CD4-positive, alpha-beta T cell treated with Interleukin-17A for 4 hours (primary cell): ENCODE results near the gene CALHM2.

Source experiments
- DNase-seq: peaks from one replicate; pipeline ENCODE4 v3.0.0-alpha.2; 2020; ENCODE audit warnings: mixed read lengths

Gene CALHM2

DNA sequence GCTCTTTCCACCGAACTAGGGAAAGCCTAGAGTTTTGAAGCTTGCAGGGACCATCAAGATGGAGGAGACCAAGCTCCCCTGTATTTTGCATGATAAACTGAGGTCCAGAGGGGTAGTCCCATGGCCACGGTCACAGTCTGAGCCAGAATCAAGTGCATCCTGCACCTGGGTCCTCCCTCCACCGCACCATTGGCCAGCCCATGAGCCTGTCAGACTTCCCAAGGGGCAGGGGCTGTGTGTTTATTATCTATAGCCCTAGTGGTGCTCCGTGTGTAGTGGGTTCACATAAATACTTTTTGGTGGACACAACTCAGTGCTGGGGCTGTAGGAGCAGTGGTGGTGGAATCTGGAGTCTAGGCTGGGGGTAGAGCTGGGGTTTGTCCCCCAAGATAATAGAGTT, 23.3 kb upstream of the CALHM2 start:
- no peak for DNase-seq

GRCh38 chr10:103474077-103474476, 21.9 kb upstream of the CALHM2 start:
- no peak for DNase-seq

DNA sequence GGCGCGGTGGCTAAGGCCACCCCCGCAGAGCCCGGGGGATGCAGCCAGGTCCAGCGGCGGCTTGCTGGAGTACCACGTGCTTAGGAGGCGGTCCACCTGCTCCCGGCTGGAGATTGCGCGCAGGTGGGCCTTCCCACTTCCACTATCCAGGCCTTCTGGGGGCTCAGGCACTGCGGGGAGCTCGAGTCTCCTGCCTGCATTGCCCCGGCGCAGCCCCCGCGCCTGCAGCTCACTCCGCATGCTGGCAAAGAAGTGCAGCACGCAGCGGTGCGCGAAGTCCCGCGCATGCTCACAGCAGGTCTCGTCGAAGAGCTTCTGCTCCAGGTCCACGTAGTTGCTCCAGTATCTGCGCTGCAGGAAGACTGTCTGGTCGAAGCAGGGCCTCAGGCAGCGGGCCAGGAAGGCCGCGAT, 21.1 kb upstream of the CALHM2 start:
- DNase-seq, result no peak

- no peak for DNase-seq
These were observed 19.8 kb upstream of the CALHM2 start for GRCh38 chr10:103472005-103472404.

GRCh38 chr10:103470761-103471653, 18.8 kb upstream of the CALHM2 start:
- DNase-seq, result peak; percentile 83

DNA sequence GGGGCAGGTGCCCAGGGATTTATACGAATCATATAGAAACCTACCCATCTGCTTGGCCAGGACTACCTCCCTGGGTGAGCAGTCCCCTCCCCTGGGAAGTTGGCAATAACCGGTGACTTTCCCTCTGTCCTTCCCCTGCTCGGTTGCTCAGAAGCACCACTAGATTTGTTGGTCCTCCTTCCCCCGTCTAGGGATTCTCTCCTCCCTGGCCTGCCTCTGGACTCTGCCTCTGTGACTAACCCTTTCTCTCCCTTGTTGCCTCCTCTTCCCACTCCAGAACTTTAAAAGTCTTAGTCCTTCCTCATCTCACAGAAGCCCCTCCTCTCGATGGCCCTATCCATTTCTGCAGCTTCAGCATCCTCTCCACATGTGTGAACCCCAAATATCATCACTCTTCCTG, 17.0 kb upstream of the CALHM2 start:
- no peak for DNase-seq

GRCh38 chr10:103467406-103467805, 15.2 kb upstream of the CALHM2 start:
- DNase-seq, result no peak

DNA sequence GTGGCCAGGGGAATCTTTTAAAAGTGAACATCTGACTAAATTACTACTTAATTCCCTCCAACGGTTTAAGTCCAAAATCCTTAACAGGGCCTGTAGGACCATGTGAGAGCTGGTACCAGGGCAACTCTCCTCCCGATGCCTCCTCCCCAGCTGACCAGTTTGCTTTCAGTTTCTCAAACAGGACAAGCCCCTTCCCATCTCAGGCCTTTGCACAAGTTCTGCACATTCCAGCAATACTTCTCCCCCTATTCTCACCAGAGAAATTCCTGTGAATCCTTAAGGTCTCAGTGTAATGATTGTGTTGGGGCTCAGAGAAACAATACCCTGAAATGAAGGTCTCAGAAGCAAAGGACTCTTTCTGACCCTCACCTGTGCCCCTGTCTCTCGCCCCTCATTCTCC, 14.6 kb upstream of the CALHM2 start:
- DNase-seq, result no peak

DNA sequence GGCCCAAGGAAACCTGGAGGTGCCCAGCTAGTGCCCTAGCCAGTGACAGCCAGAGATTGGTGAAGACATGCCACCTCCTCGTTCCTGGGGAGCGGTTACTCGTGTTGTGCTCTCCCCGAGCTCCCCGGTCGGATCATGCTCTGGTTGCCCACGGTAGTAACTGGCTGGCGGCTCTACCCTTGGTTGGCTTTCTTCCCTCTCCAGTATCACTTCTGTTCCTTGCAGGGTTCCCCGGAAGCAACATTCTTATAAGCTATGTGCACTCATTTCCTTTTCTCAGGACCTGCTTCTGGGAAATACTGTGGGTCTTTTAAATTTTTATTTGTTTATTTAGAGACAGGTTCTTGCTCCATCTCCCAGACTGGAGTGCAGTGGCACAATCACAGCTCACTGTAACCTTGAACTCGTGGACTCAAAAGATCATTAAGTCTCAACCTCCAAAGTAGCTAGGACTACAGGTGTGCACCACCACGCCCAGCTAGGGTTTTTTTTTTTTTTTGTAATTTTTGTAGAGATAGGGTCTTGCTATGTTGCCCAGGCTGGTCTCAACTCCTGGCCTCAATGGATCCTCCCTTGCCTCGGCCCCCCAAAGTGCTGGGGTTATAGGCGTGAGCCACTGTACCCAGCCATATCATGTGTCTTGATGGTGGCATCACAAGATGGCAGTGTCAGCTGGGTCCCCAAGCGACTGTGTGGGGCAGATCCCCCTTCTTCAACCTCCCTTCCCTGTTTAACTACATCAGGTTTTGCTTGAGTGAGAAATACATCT, 13.4 kb upstream of the CALHM2 start:
- no peak for DNase-seq

- no peak for DNase-seq
These were observed 11.3 kb upstream of the CALHM2 start for GRCh38 chr10:103463499-103463898.

DNA sequence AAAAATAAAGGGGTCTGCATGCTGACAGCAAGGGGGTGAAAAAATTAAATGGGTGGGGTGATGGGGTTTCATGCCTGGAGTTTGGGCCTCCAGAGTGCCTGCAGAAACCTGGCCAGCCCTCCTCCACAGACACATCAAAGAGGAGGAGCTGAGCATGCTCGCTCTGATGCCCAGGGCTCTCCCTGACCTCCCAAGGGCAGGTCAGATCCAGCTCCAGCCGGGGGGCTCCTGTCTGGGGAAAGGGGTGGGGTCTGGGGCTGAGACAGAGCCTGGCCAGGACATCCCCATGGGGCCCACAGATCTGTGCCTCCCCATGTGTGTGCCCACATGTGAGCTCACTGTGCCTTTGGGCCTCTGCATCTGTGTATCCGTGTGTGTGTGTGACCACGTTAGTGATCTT, 7.4 kb upstream of the CALHM2 start:
- no peak for DNase-seq

- DNase-seq, result no peak
These were observed 6.5 kb upstream of the CALHM2 start, which contains the start of gene CALHM1 for GRCh38 chr10:103458720-103459119. TSS of gene CALHM1 (minus strand) at chr10:103458900. CDS start at chr10:103458751, 149 bp downstream.

- no peak for DNase-seq
These were observed 5.9 kb upstream of the CALHM2 start for GRCh38 chr10:103457896-103458583.

DNA sequence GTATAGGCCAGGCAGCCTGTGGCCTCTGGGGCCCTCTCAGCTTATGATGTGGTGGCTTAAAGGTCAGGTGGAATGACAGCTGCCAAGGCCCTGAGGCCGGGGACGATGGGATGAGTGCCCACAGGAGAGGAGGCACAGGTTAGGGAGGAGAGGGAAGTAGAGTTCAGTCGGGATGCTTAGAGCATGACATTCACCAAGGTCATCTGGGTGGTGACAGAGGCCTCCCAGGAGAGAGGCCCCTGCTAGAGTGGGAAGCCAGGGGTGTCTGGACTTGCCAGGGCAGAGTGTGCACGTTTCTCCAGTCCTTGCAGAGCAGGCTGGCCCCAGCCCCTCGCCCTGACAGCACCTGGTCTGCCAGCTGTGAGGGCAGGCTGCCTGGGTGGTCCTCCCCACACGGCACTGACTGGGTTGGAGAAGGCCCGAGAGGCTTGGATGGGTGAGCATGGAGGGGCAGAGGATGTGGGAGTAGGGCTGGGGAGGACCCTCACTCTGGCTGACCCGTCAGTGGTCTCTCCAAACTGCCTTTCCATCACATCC, 5.1 kb upstream of the CALHM2 start:
- no peak for DNase-seq

GRCh38 chr10:103456074-103456660, 4.0 kb upstream of the CALHM2 start:
- no peak for DNase-seq

- DNase-seq, result no peak
These were observed 3.1 kb upstream of the CALHM2 start for GRCh38 chr10:103455235-103455634.

GRCh38 chr10:103454026-103454425, 1.9 kb upstream of the CALHM2 start:
- DNase-seq, result no peak

DNA sequence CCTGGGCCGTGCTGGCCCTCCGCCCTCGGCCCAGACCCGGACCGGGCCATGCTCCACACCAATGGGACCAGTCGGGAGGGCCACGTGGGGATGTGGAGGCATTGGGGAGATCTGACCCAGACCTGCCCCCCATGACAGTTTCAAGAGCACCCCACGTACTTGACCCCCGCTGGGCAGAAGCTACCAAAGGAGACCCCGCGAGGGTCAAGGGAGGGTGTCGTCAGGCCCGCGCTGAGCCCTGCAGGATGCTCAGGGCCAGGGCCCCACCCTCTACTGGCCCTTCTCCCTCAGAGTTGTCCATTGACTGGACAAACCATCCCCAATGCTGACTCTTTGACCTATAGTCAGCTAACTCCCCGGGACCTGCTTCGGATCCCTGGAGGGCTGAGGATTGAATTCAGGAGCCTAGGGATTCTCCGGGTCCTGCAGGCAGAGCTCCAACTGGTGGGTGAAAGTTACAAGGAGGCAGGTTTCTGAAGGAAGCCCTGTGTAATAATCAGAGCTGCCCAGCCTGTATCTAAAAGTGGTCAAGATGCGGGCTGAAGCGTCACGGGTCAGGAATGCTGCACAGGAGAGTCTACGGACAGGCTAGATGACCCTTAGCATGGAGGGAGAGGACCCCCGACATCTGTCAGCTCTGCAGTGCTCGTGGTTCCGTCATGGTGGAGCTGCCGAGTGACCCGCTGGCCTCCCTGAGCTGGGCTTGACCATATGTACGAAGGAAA, 498 bp upstream of the CALHM2 start:
- DNase-seq, result no peak

GRCh38 chr10:103451091-103451813, 918 bp downstream of the CALHM2 start:
- peak; percentile 78 for DNase-seq

- no peak for DNase-seq
These were observed 1.9 kb downstream of the CALHM2 start for GRCh38 chr10:103450201-103450695.
